Ureter (tissue), 1 donor: ENCODE results near the gene BRI3. TPM values are rescaled to one million over a fixed set of nuclear protein-coding genes. Genes with fewer than 3 reads are reported as not detected.

ENCODE experiments used
- total RNA-seq: library from RNA; stranded (reverse); gene quantifications from one replicate; pipeline ENCODE4 v1.2.4, GENCODE V29; 2023
- donor health status: DM: yes; HTN: yes; CAD: no.

Gene BRI3
- total RNA-seq, 1 donor from 2014 or later, result 141 TPM

Other genes starting within 250 kb of the BRI3 start
- 34.1 TPM for gene LMTK2, start 174.8 kb upstream of the BRI3 start, total RNA-seq
- gene BHLHA15, start 70.2 kb upstream of the BRI3 start, total RNA-seq, result 0.73 TPM
- 37.9 TPM for gene TECPR1, start 29.5 kb upstream of the BRI3 start, total RNA-seq
- gene BAIAP2L1, start 119.4 kb downstream of the BRI3 start, total RNA-seq, result 36.5 TPM